ENCODE data around the gene TP53TG5. TPM values are rescaled to one million over a fixed set of nuclear protein-coding genes. Genes with fewer than 3 reads are reported as not detected.

TP53TG5 gene
- total RNA-seq, 1 donor from 2014 or later, result not detected

DNA sequence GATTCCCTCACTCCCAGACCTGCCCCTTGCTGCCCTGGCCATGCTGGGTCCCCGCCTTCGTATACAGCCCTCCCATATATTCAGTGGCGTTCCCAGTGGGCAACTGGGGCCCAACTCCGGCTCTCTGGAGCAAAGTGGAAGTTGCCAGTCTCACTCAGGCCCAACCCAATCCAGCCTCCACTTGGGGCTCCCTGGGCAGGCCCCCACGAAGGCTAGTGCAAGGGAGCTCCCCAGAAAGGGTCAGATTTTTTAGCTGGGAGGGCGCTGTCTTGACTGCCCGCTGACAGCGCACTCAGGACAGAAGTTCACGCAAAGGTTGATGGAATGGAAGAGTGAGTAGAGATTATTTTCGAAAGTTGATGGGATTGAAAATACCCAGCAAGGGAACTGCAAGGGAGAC is 5.9 kb downstream of the TP53TG5 start:
- peak; percentile 72 for DNase-seq (ENCODE audit: extremely low spot score, unreplicated experiment)
- Mint-ChIP-seq H3K9me3 (ENCODE audit: unreplicated experiment) (no peaks in the 10 kb centered on the region), H3K4me3 (ENCODE audit: unreplicated experiment) (no peak overlapping the region), H3K36me3 (ENCODE audit: unreplicated experiment) (peaks cover 15% of the 10 kb centered on the region), H3K27ac (ENCODE audit: unreplicated experiment) (no peak overlapping the region), H3K27me3 (ENCODE audit: unreplicated experiment) (no peaks in the 10 kb centered on the region), H3K4me1 (ENCODE audit: unreplicated experiment) (peaks cover 5% of the 10 kb centered on the region)
- TF ChIP-seq, protein P1, sequence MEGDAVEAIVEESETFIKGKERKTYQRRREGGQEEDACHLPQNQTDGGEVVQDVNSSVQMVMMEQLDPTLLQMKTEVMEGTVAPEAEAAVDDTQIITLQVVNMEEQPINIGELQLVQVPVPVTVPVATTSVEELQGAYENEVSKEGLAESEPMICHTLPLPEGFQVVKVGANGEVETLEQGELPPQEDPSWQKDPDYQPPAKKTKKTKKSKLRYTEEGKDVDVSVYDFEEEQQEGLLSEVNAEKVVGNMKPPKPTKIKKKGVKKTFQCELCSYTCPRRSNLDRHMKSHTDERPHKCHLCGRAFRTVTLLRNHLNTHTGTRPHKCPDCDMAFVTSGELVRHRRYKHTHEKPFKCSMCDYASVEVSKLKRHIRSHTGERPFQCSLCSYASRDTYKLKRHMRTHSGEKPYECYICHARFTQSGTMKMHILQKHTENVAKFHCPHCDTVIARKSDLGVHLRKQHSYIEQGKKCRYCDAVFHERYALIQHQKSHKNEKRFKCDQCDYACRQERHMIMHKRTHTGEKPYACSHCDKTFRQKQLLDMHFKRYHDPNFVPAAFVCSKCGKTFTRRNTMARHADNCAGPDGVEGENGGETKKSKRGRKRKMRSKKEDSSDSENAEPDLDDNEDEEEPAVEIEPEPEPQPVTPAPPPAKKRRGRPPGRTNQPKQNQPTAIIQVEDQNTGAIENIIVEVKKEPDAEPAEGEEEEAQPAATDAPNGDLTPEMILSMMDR (IDR thresholded peaks at IDR 0.05), result no peak

DNA sequence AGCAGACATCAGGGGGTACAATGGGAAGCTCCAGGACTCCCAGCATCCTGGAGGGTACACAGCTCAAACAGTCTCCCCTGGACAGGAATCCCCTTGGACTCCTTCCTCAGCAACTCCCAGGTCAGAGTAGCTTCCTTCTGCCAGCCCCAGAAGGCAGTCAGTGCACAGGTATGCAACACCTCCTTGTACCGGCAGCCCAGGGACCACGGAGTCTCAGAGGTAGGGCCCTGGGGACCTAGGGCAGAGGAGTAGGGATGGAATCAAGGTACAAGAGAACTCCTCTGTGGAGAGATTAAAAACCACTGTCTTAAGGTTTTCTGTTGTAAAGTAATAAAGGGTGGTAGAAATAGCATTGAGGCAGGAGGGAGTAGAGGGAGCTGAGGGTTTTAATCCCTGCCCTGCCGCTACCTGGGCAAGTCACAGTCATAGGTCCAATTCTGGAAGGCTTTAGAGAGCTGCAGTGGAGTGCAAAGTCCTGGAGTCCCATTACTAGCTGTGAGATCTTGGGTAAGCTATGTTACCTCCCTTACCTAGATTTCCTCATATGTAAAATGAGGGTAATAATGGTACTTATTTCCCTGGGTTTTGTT is 7.5 kb downstream of the TP53TG5 start:
- H3K4me3 Mint-ChIP-seq (ENCODE audit: unreplicated experiment), result no peak overlapping the region
- peaks cover 5% of the 10 kb centered on the region for H3K4me1 Mint-ChIP-seq (ENCODE audit: unreplicated experiment)
- no peaks in the 10 kb centered on the region for H3K27me3 Mint-ChIP-seq (ENCODE audit: unreplicated experiment)
- peaks cover 20% of the 10 kb centered on the region for H3K36me3 Mint-ChIP-seq (ENCODE audit: unreplicated experiment)
- no peaks in the 10 kb centered on the region for H3K9me3 Mint-ChIP-seq (ENCODE audit: unreplicated experiment)
- DNase-seq (ENCODE audit: extremely low spot score, unreplicated experiment), result peak; percentile 51
- TF ChIP-seq, protein P1 (IDR thresholded peaks at IDR 0.05), result no peak
- H3K27ac Mint-ChIP-seq (ENCODE audit: unreplicated experiment), result no peak overlapping the region

DNA sequence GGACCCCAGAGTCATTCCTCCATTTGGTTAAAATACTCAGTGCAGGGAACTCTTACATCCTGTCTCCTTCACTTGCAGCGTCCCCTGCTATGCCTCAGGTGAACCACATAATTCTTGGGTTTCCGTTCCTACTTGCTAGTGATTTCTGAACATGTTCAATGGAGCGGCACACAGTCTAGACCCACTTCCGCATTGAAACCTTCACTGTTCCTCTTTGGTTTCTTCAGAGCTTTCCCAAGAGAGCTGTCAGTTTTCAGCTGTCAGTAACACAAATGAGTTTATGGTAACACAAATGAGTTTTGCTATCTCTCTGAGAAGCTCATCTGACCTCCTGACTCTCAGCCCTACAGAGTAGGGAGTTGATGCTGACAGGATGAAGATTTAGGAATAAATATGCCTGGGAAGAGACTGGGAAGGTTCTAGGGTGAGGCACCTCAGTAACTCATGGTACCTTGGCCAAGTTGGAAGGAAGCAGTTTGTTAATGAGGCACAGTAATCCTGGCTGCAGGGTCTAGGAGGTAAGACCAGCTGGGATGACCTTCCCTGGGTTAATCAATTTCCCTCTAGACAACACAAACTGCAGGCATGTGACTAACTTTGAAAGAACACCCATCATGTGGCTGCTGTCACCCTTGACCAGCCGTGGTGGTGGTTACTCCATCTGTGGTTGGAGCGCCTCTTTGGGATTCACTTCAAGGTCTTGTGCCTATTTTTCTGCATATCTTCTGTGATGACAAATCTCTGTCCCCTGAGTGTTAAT is 9.7 kb downstream of the TP53TG5 start:
- Mint-ChIP-seq H3K4me1 (ENCODE audit: unreplicated experiment) (peaks cover 18% of the 10 kb centered on the region), H3K27ac (ENCODE audit: unreplicated experiment) (peak overlapping the region; percentile 23), H3K27me3 (ENCODE audit: unreplicated experiment) (no peaks in the 10 kb centered on the region), H3K4me3 (ENCODE audit: unreplicated experiment) (no peak overlapping the region), H3K9me3 (ENCODE audit: unreplicated experiment) (no peaks in the 10 kb centered on the region), H3K36me3 (ENCODE audit: unreplicated experiment) (peaks cover 20% of the 10 kb centered on the region)
- DNase-seq (ENCODE audit: extremely low spot score, unreplicated experiment), result peak; percentile 48
- TF ChIP-seq, protein P1 (IDR thresholded peaks at IDR 0.05), result no peak

DNA sequence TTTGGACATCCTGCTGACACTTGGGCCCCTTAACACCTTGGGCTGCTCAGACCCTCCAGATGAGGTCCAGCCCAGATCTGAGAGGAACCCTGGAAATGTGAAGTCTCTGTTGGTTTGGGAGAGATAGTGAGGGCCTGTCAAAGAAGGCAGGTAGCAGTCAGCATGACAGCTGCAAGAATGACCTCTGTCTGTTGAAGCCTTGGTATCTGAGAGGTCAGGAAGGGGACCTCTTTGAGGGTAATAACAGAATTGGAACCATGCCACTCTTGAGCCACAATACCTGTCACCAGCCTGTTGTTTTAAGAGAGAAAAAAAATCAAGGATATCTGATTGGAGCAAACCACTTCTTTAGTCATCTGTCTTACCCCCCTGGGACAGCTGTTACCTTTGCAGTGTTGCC is 11.0 kb downstream of the TP53TG5 start:
- H3K4me3 Mint-ChIP-seq (ENCODE audit: unreplicated experiment), result no peak overlapping the region
- TF ChIP-seq, protein P1 (IDR thresholded peaks at IDR 0.05), result no peak

DNA sequence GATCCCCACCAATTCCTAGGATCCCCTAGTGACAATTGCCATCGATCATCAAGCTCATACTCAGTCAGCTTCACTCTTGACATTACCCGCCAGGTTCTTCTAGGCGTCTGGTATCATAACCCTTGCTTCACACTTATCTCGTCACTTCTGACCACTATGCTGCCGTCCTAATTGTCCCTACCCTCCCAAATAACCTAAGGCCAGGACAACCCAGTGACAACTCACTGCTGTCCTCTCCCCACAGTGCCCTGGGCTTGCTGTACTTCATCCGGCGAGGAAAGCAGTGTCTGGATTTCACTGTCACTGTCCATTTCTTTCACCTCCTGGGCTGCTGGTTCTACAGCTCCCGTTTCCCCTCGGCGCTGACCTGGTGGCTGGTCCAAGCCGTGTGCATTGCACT is 11.5 kb downstream of the TP53TG5 start:
- TF ChIP-seq, protein P1 (IDR thresholded peaks at IDR 0.05), result no peak
- H3K4me1 Mint-ChIP-seq (ENCODE audit: unreplicated experiment), result peaks cover 22% of the 10 kb centered on the region
- peak; percentile 54 for DNase-seq (ENCODE audit: extremely low spot score, unreplicated experiment)
- H3K9me3 Mint-ChIP-seq (ENCODE audit: unreplicated experiment), result no peaks in the 10 kb centered on the region
- H3K27ac Mint-ChIP-seq (ENCODE audit: unreplicated experiment), result no peak overlapping the region
- peaks cover 20% of the 10 kb centered on the region for H3K36me3 Mint-ChIP-seq (ENCODE audit: unreplicated experiment)
- no peaks in the 10 kb centered on the region for H3K27me3 Mint-ChIP-seq (ENCODE audit: unreplicated experiment)
- H3K4me3 Mint-ChIP-seq (ENCODE audit: unreplicated experiment), result no peak overlapping the region

More for the DNA sequence above, 11.0 kb downstream of the TP53TG5 start:
- Mint-ChIP-seq H3K27me3 (ENCODE audit: unreplicated experiment) (no peaks in the 10 kb centered on the region), H3K36me3 (ENCODE audit: unreplicated experiment) (peaks cover 20% of the 10 kb centered on the region), H3K27ac (ENCODE audit: unreplicated experiment) (no peak overlapping the region), H3K4me1 (ENCODE audit: unreplicated experiment) (peaks cover 22% of the 10 kb centered on the region), H3K9me3 (ENCODE audit: unreplicated experiment) (no peaks in the 10 kb centered on the region)
- no peak for DNase-seq (ENCODE audit: extremely low spot score, unreplicated experiment)

Measured in osteocyte (in vitro differentiated cells).